Stimulated activated CD8-positive, alpha-beta memory T cell treated with anti-CD3 and anti-CD28 coated beads, Interleukin-2, amount 100 ng/mL, for 48 hours (primary cell): ENCODE measurements around the gene FFAR4.

ENCODE experiments used
- DNase-seq, 2 donors: peaks; one replicate each; pipeline ENCODE4 v3.0.0-alpha.2; 2020; ENCODE audit warnings: low read depth in 2 of 2

Gene FFAR4

GRCh38 chr10:93572606-93573005 is 6.1 kb downstream of the FFAR4 start:
- DNase-seq = no peak

- no peak for DNase-seq
Observed at GRCh38 chr10:93573051-93573909, 6.8 kb downstream of the FFAR4 start.

- DNase-seq = no peak
Observed at GRCh38 chr10:93573924-93574323, 7.5 kb downstream of the FFAR4 start.

- no peak for DNase-seq
Observed at GRCh38 chr10:93576888-93577287, 10.4 kb downstream of the FFAR4 start.

GRCh38 chr10:93577565-93577964 is 11.1 kb downstream of the FFAR4 start:
- DNase-seq = no peak

- no peak for DNase-seq
Observed at GRCh38 chr10:93579089-93579488, 12.6 kb downstream of the FFAR4 start.

- DNase-seq = no peak
Observed at GRCh38 chr10:93579985-93580711, 13.7 kb downstream of the FFAR4 start.

GRCh38 chr10:93580828-93581227 is 14.4 kb downstream of the FFAR4 start:
- no peak for DNase-seq

GRCh38 chr10:93584445-93584844 is 18.0 kb downstream of the FFAR4 start:
- DNase-seq = no peak

- DNase-seq = no peak
Observed at GRCh38 chr10:93589648-93590562, 23.4 kb downstream of the FFAR4 start.

GRCh38 chr10:93590638-93591037 is 24.2 kb downstream of the FFAR4 start:
- no peak for DNase-seq

GRCh38 chr10:93591065-93591808 is 24.8 kb downstream of the FFAR4 start:
- no peak for DNase-seq

- DNase-seq = no peak
Observed at GRCh38 chr10:93593254-93593653, 26.8 kb downstream of the FFAR4 start.

GRCh38 chr10:93593749-93594148 is 27.3 kb downstream of the FFAR4 start:
- no peak for DNase-seq

- DNase-seq = no peak
Observed at GRCh38 chr10:93594518-93594917, 28.1 kb downstream of the FFAR4 start.

- no peak for DNase-seq
Observed at GRCh38 chr10:93595378-93596161, 29.1 kb downstream of the FFAR4 start.

GRCh38 chr10:93596539-93596938 is 30.1 kb downstream of the FFAR4 start:
- no peak for DNase-seq

GRCh38 chr10:93597075-93597599 is 30.7 kb downstream of the FFAR4 start:
- DNase-seq = no peak

- no peak for DNase-seq
Observed at GRCh38 chr10:93598157-93598556, 31.7 kb downstream of the FFAR4 start.

GRCh38 chr10:93599335-93599734 is 32.9 kb downstream of the FFAR4 start:
- no peak for DNase-seq
